Ramos (cell line): ENCODE measurements around the gene ZYX.

Experiments
- in situ Hi-C: fragments of 300-500 bp; cut with MboI; formaldehyde crosslinking; loops from one replicate; pipeline ENCODE4 v1.14.3; 2022; ENCODE audit warnings: low sequenced_read_pairs; ENCODE audit not compliant: unreplicated experiment

ZYX gene

DNA sequence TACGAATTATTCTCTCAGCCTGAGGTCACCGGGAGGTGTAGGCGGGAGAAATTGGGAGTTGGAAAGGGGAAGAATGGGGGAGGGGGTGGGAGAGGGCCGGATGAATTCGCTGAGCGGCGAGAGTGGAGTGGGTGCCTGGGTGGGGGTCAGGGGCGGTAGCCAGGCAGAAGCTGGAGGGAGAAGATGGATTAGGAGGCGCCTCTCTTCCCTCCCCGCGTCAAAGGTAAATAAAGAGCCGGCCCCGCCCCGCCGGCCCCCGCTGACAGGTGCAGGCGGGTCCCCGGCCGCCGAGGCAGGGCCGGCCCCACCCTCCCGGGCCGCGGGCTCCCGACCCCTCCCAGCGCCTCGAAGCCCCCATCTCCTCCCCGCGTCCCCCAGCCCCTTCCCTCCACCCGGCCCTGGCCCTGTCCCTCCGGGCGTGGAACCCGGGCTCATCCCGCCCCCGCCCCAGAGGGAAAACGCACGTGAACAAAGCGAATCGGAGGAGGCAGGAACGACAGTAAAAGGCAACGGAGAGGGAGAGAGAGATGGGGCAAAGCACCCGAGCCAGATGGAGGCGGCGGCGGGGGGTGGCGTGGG lies 19.5 kb upstream of the ZYX start:
- in situ Hi-C loops, result no loop called here

DNA sequence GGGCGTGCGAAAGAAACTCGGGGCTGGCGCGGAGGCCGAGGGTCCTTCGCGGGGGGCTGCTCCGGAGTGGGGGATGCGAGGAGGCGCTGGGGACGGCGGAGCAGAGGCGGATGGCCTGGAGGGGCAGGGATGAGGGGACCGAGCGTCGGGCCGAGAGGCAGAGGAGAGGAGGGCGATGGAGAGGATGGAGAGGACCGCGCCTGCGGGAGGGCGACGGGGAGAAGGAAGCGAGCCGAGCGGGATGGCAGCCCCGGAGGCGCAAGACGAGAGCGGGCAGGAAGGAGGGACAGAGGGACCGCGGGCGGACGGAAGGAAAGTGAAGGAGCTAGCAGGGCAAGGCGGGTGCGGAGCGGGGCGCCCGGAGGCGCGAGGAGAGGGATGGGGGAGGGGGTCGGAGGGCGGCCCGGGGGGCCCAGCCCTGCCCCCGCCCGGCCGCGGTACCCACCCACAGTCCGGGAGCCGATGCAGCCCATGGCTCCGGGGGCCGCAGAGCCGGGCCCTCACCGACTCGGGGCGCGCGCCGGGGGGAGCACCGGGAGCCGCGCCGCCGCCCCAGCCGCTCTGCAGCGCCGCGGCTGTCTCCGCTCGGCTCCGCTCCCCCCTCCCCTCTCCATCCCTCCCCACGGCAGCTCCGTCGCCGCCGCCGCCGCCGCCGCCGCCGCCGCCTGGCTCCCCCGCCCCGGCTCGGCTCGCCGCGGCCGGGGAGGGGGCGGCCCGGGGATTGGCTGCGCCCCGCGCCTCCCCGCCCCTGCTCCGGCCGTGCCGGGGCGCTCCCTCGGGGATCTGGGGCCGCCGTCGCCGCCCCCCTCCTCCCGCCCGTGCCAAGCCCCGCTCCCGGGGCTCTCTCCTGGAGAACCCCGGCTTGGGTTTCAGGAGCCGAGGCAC lies 18.8 kb upstream of the ZYX start, which contains the start of gene FAM131B:
Gene FAM131B, minus strand, starts transcription at position 583 of the 885 bp plus-strand sequence. Its CDS starts 110 bp downstream, at position 473.
- in situ Hi-C loops, result no loop called here

DNA sequence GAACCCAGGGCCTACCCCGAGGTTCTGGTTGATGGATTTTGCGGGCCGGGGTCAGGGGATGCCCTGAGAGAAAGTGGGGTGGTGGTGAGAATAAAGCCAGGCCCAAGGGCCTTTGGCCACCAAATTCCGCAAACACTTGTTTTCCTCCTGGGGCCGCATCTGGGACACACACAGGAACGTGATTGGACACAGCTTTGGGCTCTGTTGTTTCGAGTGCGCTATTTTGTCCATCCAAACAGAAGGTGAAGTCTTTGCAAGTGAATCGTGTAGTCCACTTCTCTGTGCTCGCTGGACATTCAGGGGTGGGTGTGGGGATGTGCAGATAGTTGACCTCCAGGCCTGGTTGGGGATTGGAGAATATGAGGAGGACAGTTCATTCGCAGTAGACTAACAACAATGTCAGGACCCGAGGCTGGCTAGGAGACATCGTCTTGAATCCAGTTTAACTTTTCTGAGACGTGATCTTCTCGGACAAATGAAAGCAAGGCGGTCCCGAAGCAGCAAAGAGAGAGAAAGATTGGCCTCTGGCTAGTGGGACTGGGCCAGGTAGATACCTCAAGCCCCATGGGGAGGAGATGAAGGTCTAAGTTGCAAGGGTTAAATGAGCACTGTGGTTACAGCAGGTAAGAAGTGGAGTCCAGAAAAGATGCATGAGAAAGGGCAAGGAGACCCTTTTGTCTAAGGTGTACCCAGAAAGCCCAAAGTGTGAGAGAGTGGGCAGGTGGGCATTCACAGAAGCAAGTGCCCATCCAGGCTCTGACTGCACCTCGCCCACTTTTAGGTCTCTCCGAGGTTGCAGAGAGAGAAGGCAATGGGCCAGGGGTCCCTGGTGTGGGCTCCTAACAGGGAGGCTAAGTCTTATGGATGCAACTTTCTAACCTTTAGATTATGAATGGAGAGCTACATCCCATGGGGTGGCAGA lies 17.9 kb upstream of the ZYX start:
- in situ Hi-C loops, result no loop called here

DNA sequence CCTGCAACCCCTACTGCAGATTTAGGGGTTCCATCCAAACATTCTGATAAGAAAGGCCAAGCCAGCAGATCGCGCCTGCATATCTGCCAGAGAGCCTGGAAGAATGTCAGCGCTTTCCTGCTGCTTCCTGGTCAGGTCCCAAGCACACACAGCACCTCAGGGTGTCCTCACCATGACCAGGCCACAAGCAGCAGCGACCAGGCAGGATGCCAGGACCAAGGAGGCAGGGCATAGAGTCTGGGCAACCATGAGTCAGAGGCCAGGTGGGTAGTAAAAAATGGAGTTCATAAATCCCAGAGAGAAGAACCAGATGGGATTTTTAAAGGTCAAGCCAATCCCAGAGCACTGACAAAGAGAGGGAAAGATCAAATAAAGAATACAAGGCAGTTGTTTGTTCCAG lies 13.2 kb upstream of the ZYX start:
- in situ Hi-C loops, result no loop called here

DNA sequence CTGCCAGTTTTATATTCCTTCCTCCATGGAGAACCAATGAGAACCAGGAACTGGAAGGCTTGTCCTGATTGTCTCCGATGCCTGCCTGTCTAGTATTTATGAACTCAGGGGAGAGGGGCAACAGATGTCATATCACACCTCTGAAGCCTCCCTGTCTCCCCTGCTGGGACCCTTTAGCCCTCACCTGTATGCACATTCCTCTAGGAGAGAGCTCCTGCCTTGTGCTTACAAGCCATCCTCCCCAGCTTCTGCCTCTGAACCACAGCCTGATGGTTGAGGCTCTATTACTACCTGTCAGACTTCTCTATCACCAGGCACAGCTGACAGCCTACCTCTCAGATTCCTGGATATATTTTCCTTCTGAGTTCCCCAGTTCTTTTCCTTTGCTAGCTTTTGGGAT lies 12.8 kb upstream of the ZYX start:
- in situ Hi-C loops, result no loop called here

DNA sequence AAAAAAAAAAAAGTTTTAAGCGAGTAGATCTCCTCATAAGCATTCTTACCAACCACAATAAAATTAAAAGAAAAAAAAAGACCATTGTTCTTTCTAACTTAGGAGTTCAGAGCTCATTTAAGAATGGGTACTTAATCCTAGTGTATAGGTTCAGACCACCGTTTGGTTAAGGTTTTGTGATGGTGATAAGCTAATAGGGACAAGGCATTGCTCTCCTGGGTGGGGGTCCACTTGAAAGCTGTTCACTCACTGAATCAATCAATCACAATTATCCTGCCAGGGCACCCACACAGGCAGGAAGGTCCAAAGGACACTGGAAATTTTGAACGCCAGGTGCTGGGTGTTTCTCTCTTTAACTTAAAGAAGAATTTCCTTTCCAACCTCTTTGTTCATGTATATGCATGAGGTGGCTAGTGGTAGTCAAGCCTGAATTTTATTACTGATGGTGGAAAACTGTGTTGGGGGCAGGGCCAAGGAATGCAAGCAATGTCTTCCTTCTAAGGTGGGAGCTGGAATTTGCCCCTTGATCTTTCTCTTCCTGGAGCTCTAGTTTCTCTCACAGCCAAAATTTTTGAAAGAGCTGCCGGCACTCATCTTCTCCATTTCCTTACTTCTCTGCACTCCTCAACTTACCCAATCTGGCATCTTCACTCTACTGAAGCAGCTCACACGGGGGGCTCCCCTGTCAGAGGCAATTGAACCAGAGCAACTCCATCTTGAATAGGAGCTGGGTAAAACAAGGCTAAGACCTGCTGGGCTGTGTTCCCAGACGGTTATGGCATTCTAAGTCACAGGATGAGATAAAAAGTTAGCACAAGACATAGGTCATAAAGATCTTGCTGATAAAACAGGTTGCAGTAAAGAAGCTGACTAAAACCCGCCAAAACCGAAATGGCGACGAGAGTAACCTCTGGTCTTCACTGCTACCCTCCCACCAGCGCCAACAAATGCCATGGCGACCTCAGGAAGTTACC lies 11.2 kb upstream of the ZYX start:
- in situ Hi-C loops, result no loop called here

DNA sequence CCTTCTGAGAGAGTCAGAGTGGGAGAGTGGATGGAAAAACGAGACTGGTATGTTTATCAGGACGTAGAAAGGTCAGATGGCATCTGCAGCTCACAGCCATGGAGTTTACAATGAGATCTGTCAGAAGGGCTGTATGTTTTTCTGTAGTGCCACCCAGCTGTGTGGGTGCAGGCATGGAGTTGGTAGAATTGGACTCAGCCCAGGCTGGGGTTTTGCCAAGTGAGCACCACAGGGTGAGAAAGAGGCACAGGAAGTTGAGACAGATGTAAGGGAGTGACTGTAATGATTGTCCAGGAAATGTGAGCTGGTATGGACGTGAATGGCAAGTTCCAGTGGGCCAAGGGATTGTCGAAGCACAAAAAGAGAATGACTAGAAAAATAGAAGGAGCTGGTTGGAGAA lies 9.1 kb upstream of the ZYX start:
- in situ Hi-C loops, result no loop called here

DNA sequence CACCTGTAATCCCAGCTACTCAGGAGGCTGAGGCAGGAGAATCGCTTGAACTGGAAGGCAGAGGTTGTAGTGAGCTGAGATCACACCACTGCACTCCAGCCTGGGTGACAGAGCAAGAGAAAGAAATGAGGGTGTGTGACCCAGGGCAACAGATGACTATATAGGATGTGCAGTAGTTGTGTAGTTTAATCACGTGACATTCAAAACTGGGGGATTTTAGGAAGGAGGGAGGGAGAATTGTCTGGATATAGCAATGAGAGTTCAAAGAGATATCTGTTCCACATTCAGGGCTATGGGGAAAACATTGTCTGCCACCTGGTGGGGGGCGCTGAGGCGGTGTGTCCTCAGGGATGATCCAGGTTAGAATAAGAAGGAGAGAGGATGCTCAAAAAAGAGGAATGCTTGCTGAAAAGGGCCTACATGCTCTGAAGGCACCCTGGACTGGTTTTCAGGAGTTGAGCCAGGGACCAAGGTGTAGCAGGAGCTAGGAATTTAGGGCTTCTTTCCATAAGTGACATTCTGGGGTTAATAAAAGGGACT lies 7.8 kb upstream of the ZYX start:
- in situ Hi-C loops, result no loop called here

DNA sequence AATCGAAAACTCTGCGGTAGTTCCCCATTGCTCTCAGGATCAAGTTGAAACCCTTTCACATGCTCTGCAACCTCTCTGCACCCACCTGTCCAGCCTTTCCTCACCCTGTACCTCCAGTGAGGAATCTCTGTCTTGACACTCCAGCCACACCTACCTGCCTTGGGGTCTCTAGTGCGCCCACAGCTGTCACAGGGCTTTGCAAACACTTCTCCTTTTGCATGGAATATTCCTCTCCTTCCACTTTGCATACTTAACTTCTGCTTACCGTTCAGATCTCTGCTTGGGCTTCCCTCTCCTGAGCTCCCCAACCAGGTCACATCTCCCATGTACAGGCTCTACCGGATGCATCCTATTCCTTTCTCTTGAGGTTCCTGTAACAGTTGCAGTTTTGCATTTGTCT lies 6.6 kb upstream of the ZYX start:
- in situ Hi-C loops, result no loop called here

DNA sequence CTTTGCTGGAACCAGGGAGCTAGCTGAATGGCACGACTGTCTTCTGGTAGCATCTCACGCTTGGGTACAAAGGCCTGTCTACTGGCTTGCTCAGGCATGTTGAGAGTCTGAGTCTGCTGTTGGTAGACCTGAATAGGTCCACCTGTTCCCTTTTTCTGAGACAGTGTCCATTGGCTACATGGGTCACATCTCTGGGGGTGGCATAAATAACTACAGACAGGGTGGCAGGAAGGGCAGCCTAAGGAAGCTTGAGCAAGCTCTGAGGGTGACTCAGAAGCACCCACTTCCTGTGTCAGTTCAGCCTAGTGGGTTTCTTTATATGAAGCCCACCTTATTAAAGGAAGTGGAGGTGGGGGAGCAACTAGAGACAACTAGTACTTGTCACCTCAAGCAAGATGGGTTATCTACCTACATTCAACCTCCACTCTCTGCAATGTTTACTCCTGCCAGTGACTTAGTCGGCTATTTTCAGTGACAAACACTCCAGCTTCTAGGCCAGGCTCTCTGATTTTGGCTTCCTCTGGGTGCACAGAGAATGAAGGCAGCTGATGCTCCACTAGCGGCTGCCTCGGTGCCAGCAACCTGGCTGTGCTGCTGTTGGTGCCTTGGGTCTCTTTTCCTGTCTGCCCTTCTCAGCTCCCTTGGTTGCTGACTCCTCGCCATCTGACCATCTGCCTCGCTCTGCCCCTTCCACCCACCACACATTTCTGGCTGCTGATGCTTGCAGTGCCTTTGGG lies 5.7 kb upstream of the ZYX start:
- in situ Hi-C loops, result no loop called here

DNA sequence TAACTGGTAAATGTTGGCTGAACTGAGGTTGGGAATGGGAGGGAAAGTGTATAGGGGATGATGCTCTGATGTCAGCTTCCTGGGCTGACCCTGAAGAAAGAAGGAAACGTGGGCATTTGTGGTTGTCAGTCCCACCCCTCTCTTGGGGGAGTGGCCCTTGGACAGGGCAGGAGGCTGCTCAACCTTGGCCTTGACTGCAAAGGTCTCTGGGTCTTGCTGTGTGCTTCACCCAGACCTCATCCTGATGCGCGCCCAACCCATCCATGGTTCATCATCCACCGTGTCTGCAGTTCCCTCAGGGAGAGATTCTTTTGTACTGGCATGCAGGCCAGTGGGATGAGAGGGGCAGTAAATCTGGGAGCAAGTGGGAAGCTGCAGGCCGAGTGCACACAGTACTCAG lies 4.7 kb upstream of the ZYX start:
- in situ Hi-C loops, result no loop called here

DNA sequence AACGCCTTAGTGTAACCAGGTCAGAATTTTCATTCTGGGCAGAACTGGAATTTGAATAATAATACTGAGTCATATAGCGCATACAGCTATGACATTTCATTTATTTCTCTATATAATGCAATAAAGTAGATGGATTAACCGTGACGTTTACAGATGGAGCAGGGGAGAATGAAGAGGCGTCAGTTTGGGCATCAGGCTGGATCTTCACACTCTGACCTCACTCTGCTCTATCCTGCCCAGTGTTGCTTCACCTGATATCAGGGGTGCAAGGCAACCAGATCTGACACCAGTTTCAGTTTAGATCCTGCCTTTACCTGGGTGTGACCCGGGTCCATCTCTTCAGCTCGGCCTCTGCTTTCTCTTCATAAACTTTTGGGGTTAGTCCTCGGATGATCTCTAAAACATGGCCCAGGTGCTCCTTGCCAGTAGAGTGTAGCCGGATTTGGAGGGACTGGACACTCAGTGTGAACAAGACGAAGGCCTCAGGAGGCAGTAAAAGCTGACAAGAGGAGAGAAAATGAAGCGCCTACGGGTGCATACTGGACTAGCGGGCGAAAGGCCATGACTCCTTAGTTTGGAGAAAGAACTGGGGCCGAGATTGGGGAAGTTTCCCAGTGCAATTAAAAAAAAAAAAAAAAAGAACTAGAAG lies 1.4 kb upstream of the ZYX start:
- in situ Hi-C loops, result no loop called here

DNA sequence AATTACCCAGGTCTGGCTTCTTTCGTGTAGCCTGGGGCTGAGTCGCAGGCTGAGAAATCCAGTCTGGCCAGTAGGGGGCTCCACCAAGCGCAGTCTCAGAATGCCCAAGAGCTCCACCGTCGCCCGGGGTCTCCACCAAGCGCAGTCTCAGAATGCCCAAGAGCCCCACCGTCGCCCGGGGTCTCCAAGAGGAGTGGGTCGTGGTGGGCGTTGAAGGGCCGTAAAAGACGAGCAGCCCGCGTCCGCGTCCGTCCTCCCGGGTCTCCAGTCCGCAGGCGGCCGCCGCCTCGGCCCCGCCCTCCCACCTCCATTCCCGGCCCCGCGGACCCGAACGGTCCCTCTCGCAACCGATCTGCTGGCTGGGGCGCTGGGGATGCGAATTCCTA lies 892 bp upstream of the ZYX start:
- in situ Hi-C loops, result no loop called here

DNA sequence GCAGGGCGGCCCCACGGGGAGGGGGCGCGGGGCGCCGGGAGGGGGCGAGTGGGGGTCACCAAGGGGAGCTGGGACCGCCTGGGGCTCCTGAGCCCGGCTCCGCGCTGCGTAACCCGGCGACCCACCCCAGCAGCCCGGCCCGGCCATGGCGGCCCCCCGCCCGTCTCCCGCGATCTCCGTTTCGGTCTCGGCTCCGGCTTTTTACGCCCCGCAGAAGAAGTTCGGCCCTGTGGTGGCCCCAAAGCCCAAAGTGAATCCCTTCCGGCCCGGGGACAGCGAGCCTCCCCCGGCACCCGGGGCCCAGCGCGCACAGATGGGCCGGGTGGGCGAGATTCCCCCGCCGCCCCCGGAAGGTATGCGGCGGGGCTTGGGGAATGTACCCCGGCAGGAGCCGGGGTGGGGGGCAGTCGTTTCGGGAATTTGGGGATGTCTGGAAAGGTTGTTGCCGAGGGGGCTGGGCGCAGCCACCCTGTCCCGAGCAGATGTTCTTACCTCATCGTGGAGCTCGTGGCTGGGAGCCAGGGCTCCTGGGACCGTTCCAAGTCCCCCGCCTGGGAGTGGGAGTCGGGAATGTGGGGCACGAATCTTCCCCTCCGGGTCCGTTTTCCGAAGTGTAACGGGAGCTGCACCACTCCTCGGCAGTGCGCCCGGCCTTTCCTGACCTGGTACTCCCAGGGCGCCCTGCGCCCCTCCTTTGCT lies 431 bp downstream of the ZYX start:
- in situ Hi-C loops, result no loop called here

DNA sequence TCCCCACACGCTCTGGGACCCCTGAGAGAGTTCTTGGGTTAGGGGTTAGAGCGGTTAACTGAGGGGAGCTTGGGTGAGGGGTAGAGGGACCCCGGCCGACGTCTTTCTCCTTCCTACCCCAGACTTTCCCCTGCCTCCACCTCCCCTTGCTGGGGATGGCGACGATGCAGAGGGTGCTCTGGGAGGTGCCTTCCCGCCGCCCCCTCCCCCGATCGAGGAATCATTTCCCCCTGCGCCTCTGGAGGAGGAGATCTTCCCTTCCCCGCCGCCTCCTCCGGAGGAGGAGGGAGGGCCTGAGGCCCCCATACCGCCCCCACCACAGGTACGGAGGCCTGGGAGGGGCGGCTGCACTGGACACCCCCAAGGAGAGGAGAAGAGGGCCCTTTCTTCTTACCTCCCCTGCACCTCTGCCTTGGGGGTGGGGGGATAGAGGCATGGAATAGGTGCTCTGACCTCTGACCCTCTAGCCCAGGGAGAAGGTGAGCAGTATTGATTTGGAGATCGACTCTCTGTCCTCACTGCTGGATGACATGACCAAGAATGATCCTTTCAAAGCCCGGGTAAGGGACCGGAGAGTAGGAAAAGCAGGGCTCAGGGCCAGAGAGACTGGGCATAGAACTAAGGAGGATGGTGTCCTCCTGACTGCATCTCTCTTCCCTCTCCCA lies 1.1 kb downstream of the ZYX start:
- in situ Hi-C loops, result no loop called here

DNA sequence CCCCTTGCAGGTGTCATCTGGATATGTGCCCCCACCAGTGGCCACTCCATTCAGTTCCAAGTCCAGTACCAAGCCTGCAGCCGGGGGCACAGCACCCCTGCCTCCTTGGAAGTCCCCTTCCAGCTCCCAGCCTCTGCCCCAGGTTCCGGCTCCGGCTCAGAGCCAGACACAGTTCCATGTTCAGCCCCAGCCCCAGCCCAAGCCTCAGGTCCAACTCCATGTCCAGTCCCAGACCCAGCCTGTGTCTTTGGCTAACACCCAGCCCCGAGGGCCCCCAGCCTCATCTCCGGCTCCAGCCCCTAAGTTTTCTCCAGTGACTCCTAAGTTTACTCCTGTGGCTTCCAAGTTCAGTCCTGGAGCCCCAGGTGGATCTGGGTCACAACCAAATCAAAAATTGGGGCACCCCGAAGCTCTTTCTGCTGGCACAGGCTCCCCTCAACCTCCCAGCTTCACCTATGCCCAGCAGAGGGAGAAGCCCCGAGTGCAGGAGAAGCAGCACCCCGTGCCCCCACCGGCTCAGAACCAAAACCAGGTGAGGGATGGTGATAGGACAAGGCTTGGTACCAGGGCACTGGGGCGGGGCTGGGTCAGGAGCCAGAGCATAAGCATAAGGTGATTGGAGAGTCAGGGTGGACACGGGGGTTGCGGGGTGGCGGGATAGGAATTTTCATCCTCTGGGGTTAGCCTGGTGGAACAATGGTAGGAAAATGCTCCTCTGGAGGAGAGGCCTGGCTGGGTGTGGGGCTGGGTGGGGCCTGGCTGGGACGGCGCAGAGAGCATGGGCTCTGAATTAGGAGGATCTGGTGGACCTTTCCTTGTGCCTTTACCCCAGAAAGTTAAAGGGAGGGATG lies 1.9 kb downstream of the ZYX start:
- in situ Hi-C loops, result no loop called here

DNA sequence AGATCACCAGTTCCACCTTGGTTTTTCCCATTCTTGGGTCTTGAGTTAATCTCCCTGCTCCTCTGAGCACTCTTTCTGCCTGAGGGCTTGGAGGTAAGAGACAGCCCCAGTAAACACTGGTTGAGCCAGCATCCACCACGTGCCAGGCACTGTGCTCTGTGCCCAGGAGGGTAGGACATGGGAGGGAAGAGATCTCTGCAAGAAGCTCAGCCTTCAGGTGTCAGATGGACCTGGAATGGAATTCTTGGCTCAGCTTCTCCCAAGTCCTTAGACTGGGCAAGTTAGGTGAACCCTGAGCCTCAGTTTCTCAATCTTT lies 2.5 kb downstream of the ZYX start:
- in situ Hi-C loops, result no loop called here
